ENCODE measurements around the gene EIF2B5. TPM values are rescaled to one million over a fixed set of nuclear protein-coding genes. Genes with fewer than 3 reads are reported as not detected.
A peak's percentile ranks its signal among the peaks of the same experiment; 100 is the strongest.

EIF2B5 gene
- total RNA-seq, 5 donors from 2014 or later (not counting 1 experiment from before 2014, with no cell fraction given), result 57.8 to 74.3 (median 72.3) TPM

GRCh38 chr3:184183679-184184078, 48.5 kb downstream of the EIF2B5 start:
- Histone ChIP-seq H3K27me3 (replicated peaks in 1 of 2; ENCODE audit: control insufficient read depth in 2 of 2, extremely low read depth in 1 of 2, insufficient read depth in 2 of 2, low read length in 1 of 2) (no peaks in the 10 kb centered on the region), H3K36me3 (ENCODE audit: control insufficient read depth in 2 of 2, extremely low read depth in 1 of 2, insufficient read depth in 1 of 2, low read length in 1 of 2) (peaks cover 32 to 67% of the 10 kb centered on the region in 2 donors), H3K27ac (ENCODE audit: low read length) (no peak overlapping the region), H3K4me1 (ENCODE audit: control insufficient read depth in 1 of 2, extremely low read depth in 1 of 2, insufficient read depth in 2 of 2, low read length in 2 of 2) (peaks cover 9 to 35% of the 10 kb centered on the region in 2 experiments), H3K9me3 (no peaks in the 10 kb centered on the region), H3K4me3 (ENCODE audit: control insufficient read depth in 1 of 2, extremely low read depth in 1 of 2, low read length in 1 of 2) (no peak overlapping the region)
- no peak overlapping the region for H3K4me3 Mint-ChIP-seq
- ChIA-PET CTCF (no interaction called here), POLR2A (interaction anchor here in 1 of 2 donors (1.1 kb wide), 1 partner anchor 9 kb away, joined by 3 read pairs; the partner anchor contains the start of gene AP2M1)
- no CpG with 5 or more reads among the region's 5 CpGs for whole genome bisulfite sequencing (ENCODE audit: insufficient coverage)
- H3K4me1 Mint-ChIP-seq, result peaks cover 33 to 40% (median 34%) of the 10 kb centered on the region in 3 donors
- H3K27ac Mint-ChIP-seq, result no peak overlapping the region
- DNase-seq (no peak), ATAC-seq (replicated peaks in 1 of 4) (no peak)
- peaks cover 53% of the 10 kb centered on the region for H3K36me3 Mint-ChIP-seq
- no peaks in the 10 kb centered on the region for H3K27me3 Mint-ChIP-seq
- no peaks in the 10 kb centered on the region for H3K9me3 Mint-ChIP-seq

GRCh38 chr3:184184546-184185230, 49.5 kb downstream of the EIF2B5 start:
- no peak for ATAC-seq (replicated peaks in 1 of 4)
- Mint-ChIP-seq H3K4me3 (peak overlapping the region; percentile 97 to 99 (median 97)), H3K27ac (peak overlapping the region; percentile 76 to 85), H3K36me3 (peaks cover 54% of the 10 kb centered on the region), H3K9me3 (no peaks in the 10 kb centered on the region), H3K27me3 (no peaks in the 10 kb centered on the region), H3K4me1 (peaks cover 35 to 43% (median 40%) of the 10 kb centered on the region in 3 donors)
- Histone ChIP-seq H3K4me3 (ENCODE audit: control insufficient read depth in 1 of 2, extremely low read depth in 1 of 2, low read length in 1 of 2) (no peak overlapping the region), H3K27ac (ENCODE audit: low read length) (no peak overlapping the region), H3K4me1 (ENCODE audit: control insufficient read depth in 1 of 2, extremely low read depth in 1 of 2, insufficient read depth in 2 of 2, low read length in 2 of 2) (peaks cover 9 to 30% of the 10 kb centered on the region in 2 experiments), H3K36me3 (ENCODE audit: control insufficient read depth in 2 of 2, extremely low read depth in 1 of 2, insufficient read depth in 1 of 2, low read length in 1 of 2) (peaks cover 26 to 67% of the 10 kb centered on the region in 2 donors), H3K9me3 (no peaks in the 10 kb centered on the region), H3K27me3 (replicated peaks in 1 of 2; ENCODE audit: control insufficient read depth in 2 of 2, extremely low read depth in 1 of 2, insufficient read depth in 2 of 2, low read length in 1 of 2) (no peaks in the 10 kb centered on the region)
- 100% methylated on average over 14 of the region's 18 CpGs for WGBS (ENCODE audit: insufficient coverage)
- ChIA-PET CTCF (interaction anchor here in 1 of 2 donors (0.7 kb wide), 1 partner anchor 10 kb away, joined by 3 read pairs; no protein-coding TSS in a partner anchor), POLR2A (interaction anchor here (0.6 to 0.7 kb wide), 5 partner anchors 11 to 135 kb away, joined by 3 to 9 read pairs (median 4); no protein-coding TSS in a partner anchor)
- no peak for DNase-seq

GRCh38 chr3:184185461-184186183, 50.5 kb downstream of the EIF2B5 start:
- Histone ChIP-seq H3K36me3 (ENCODE audit: control insufficient read depth in 2 of 2, extremely low read depth in 1 of 2, insufficient read depth in 1 of 2, low read length in 1 of 2) (peaks cover 26 to 67% of the 10 kb centered on the region in 2 donors), H3K4me3 (ENCODE audit: control insufficient read depth in 1 of 2, extremely low read depth in 1 of 2, low read length in 1 of 2) (peak overlapping the region; percentile 81 to 96), H3K4me1 (ENCODE audit: control insufficient read depth in 1 of 2, extremely low read depth in 1 of 2, insufficient read depth in 2 of 2, low read length in 2 of 2) (peaks cover 9 to 30% of the 10 kb centered on the region in 2 experiments), H3K27me3 (replicated peaks in 1 of 2; ENCODE audit: control insufficient read depth in 2 of 2, extremely low read depth in 1 of 2, insufficient read depth in 2 of 2, low read length in 1 of 2) (no peaks in the 10 kb centered on the region), H3K9me3 (no peaks in the 10 kb centered on the region), H3K27ac (ENCODE audit: low read length) (peak overlapping the region; percentile 52)
- ChIA-PET POLR2A (interaction anchor here (0.6 to 0.8 kb wide), 2 partner anchors 43 to 1278 kb away, joined by 3 to 4 read pairs; no protein-coding TSS in a partner anchor), CTCF (interaction anchor here (0.7 to 1.2 kb wide), 5 partner anchors 11 to 185 kb away, joined by 3 to 5 read pairs (median 3); partner anchors contain the start of genes AP2M1 (in 1 of the 2), EEF1AKMT4 (in 1 of the 2) and EIF2B5 (in 1 of the 2))
- ATAC-seq (replicated peaks in 1 of 4), result peak; percentile 91 to 94 (median 94)
- Mint-ChIP-seq H3K4me3 (peak overlapping the region; percentile 97 to 99 (median 97)), H3K9me3 (no peaks in the 10 kb centered on the region), H3K27ac (peak overlapping the region; percentile 94 to 97), H3K36me3 (peaks cover 50% of the 10 kb centered on the region), H3K4me1 (peaks cover 45 to 46% (median 46%) of the 10 kb centered on the region in 3 donors), H3K27me3 (no peaks in the 10 kb centered on the region)
- DNase-seq, result peak; percentile 98 to 100 (median 99)
- WGBS (ENCODE audit: insufficient coverage), result 7% methylated on average over 55 of the region's 55 CpGs

GRCh38 chr3:184186184-184186901, 51.2 kb downstream of the EIF2B5 start, which contains the start of gene ABCF3:
ABCF3 (plus strand) TSS chr3:184186199; CDS start chr3:184186208, 9 bp downstream.
- H3K4me3 Mint-ChIP-seq, result peak within 1 kb of the TSS; percentile 97 to 99 (median 97)
- ATAC-seq (replicated peaks in 1 of 4) (peak; percentile 11 to 26 (median 22)), DNase-seq (peak in 2 of 35 experiments; percentile 6 to 7)
- CTCF ChIA-PET, result interaction anchor here (0.7 to 1.2 kb wide), 6 partner anchors 12 to 184 kb away, joined by 3 to 8 read pairs (median 4); partner anchors contain the start of genes AP2M1 (in 1 of the 2), EEF1AKMT4 (in 1 of the 2) and EIF2B5 (in 1 of the 2)
- Histone ChIP-seq H3K9me3 (no peaks in the 10 kb centered on the region), H3K4me3 (ENCODE audit: control insufficient read depth in 1 of 2, extremely low read depth in 1 of 2, low read length in 1 of 2) (peak within 1 kb of the TSS; percentile 81 to 96), H3K36me3 (ENCODE audit: control insufficient read depth in 2 of 2, extremely low read depth in 1 of 2, insufficient read depth in 1 of 2, low read length in 1 of 2) (peaks cover 22 to 67% of the 10 kb centered on the region in 2 donors), H3K27ac (ENCODE audit: low read length) (peak within 1 kb of the TSS; percentile 56), H3K27me3 (replicated peaks in 1 of 2; ENCODE audit: control insufficient read depth in 2 of 2, extremely low read depth in 1 of 2, insufficient read depth in 2 of 2, low read length in 1 of 2) (no peaks in the 10 kb centered on the region), H3K4me1 (ENCODE audit: control insufficient read depth in 1 of 2, extremely low read depth in 1 of 2, insufficient read depth in 2 of 2, low read length in 2 of 2) (peaks cover 9 to 30% of the 10 kb centered on the region in 2 experiments)
- H3K27me3 Mint-ChIP-seq, result no peaks in the 10 kb centered on the region
- H3K27ac Mint-ChIP-seq, result peak within 1 kb of the TSS; percentile 94 to 97
- H3K9me3 Mint-ChIP-seq, result no peaks in the 10 kb centered on the region
- peaks cover 46% of the 10 kb centered on the region in 3 donors for H3K4me1 Mint-ChIP-seq
- POLR2A ChIA-PET, result no interaction called here
- peaks cover 49% of the 10 kb centered on the region for H3K36me3 Mint-ChIP-seq
- 0% methylated on average over 33 of the region's 45 CpGs for WGBS (ENCODE audit: insufficient coverage)

GRCh38 chr3:184186902-184187207, 51.7 kb downstream of the EIF2B5 start:
- no peaks in the 10 kb centered on the region for H3K9me3 ChIP-seq
- ATAC-seq (replicated peaks in 1 of 4) (no peak), DNase-seq (no peak)
- ChIA-PET CTCF (interaction anchor here in 1 of 2 donors (0.7 to 1.2 kb wide), 2 partner anchors 52 to 70 kb away, joined by 3 to 8 read pairs; partner anchors contain the start of gene EIF2B5), POLR2A (no interaction called here)
- Mint-ChIP-seq H3K36me3 (peaks cover 48% of the 10 kb centered on the region), H3K27me3 (no peaks in the 10 kb centered on the region), H3K4me3 (peak overlapping the region; percentile 97 to 99 (median 97)), H3K27ac (peak overlapping the region in 1 of 2 donors; percentile 97), H3K9me3 (no peaks in the 10 kb centered on the region), H3K4me1 (peaks cover 46% of the 10 kb centered on the region in 3 donors)
- peak overlapping the region; percentile 81 to 96 for H3K4me3 ChIP-seq (ENCODE audit: control insufficient read depth in 1 of 2, extremely low read depth in 1 of 2, low read length in 1 of 2)
- peaks cover 9 to 30% of the 10 kb centered on the region in 2 experiments for H3K4me1 ChIP-seq (ENCODE audit: control insufficient read depth in 1 of 2, extremely low read depth in 1 of 2, insufficient read depth in 2 of 2, low read length in 2 of 2)
- 10% methylated on average over 2 of the region's 3 CpGs for WGBS (ENCODE audit: insufficient coverage)
- H3K36me3 ChIP-seq (ENCODE audit: control insufficient read depth in 2 of 2, extremely low read depth in 1 of 2, insufficient read depth in 1 of 2, low read length in 1 of 2), result peaks cover 19 to 67% of the 10 kb centered on the region in 2 donors
- no peaks in the 10 kb centered on the region for H3K27me3 ChIP-seq (replicated peaks in 1 of 2; ENCODE audit: control insufficient read depth in 2 of 2, extremely low read depth in 1 of 2, insufficient read depth in 2 of 2, low read length in 1 of 2)
- peak overlapping the region; percentile 56 for H3K27ac ChIP-seq (ENCODE audit: low read length)

Measured in T-cell (primary cell).